Fibroblast of lung (primary cell): ENCODE results near the gene DCAF6. TPM values are rescaled to one million over a fixed set of nuclear protein-coding genes. Genes with fewer than 3 reads are reported as not detected.
A peak's percentile ranks its signal among the peaks of the same experiment; 100 is the strongest.

Experiments
- DNase-seq, 2 donors: peaks; one replicate each; pipeline versions ENCODE4 v3.0.0 to v3.0.0-alpha.2; 2010; ENCODE audit warnings: low read depth in 2 of 2
- H2AFZ ChIP-seq: 2 replicates; pipeline ENCODE4 v1.5.1; 2012; ENCODE audit warnings: low read length, control low read depth, inconsistent platforms
- H3K27ac ChIP-seq: 2 replicates; pipeline ENCODE4 v1.5.1; 2011; ENCODE audit warnings: low read length, control low read depth; ENCODE audit not compliant: insufficient read depth
- H3K27me3 ChIP-seq: 2 replicates; pipeline ENCODE4 v1.5.1; 2011; ENCODE audit warnings: mild to moderate bottlenecking, low read length; ENCODE audit not compliant: control insufficient read depth, insufficient read depth
- H3K36me3 ChIP-seq: 2 replicates; pipeline ENCODE4 v1.5.1; 2011; ENCODE audit warnings: low read length; ENCODE audit not compliant: control insufficient read depth, insufficient read depth
- H3K4me1 ChIP-seq: 2 replicates; pipeline ENCODE4 v1.5.1; 2011; ENCODE audit warnings: low read length; ENCODE audit not compliant: control insufficient read depth, insufficient read depth; ENCODE audit errors: extremely low read depth
- H3K4me2 ChIP-seq: 2 replicates; pipeline ENCODE4 v1.5.1; 2011; ENCODE audit warnings: low read length, control low read depth; ENCODE audit not compliant: insufficient read depth; ENCODE audit errors: extremely low read depth
- H3K4me3 ChIP-seq, 4 experiments: fragments of 200-600 bp in 1 of 4; sonication (generic) in 1 of 4; replicated peaks in 1 of 4; 2 replicates each; pipeline ENCODE4 v1.5.1; 2011 to 2016; ENCODE audit warnings: low read length in 4 of 4, low read depth in 3 of 4, mild to moderate bottlenecking in 3 of 4, control low read depth in 2 of 4, inconsistent platforms in 1 of 4, mixed read lengths in 1 of 4; ENCODE audit not compliant: insufficient read depth in 1 of 4; ENCODE audit errors: control extremely low read depth in 1 of 4
- H3K79me2 ChIP-seq: 2 replicates; pipeline ENCODE4 v1.5.1; 2012; ENCODE audit warnings: mild to moderate bottlenecking, low read length, inconsistent platforms; ENCODE audit not compliant: control insufficient read depth, insufficient read depth
- H3K9ac ChIP-seq: 2 replicates; pipeline ENCODE4 v1.5.1; 2011; ENCODE audit warnings: mild to moderate bottlenecking, low read length, control low read depth; ENCODE audit not compliant: insufficient read depth
- H3K9me3 ChIP-seq: 2 replicates; pipeline ENCODE4 v1.5.1; 2012; ENCODE audit warnings: low read depth, low read length; ENCODE audit not compliant: control insufficient read depth, insufficient read depth
- H4K20me1 ChIP-seq: 2 replicates; pipeline ENCODE4 v1.5.1; 2011; ENCODE audit warnings: low read length; ENCODE audit not compliant: control insufficient read depth, insufficient read depth; ENCODE audit errors: extremely low read depth
- CTCF ChIP-seq, 2 donors: IDR thresholded peaks in 1 of 2; conservative IDR thresholded peaks in 1 of 2; 1 replicate in 1 of 2; 2 replicates in 1 of 2; pipeline ENCODE4 v1.5.1; 2011 to 2012; ENCODE audit warnings: low read length in 2 of 2, control low read depth in 1 of 2, inconsistent platforms in 1 of 2, low read depth in 1 of 2, mild to moderate bottlenecking in 1 of 2
- EZH2 ChIP-seq: IDR thresholded peaks from 2 replicates; pipeline ENCODE4 v1.5.1; 2012; ENCODE audit warnings: low read length, control low read depth, mild to moderate bottlenecking; ENCODE audit errors: missing control alignments
- polyA plus RNA-seq, 2 donors: library from polyadenylated mRNA; depleted of rRNA in 1 of 2; stranded (reverse) in 1 of 2; unstranded in 1 of 2; fragments of >200 nt; gene quantifications; 2 replicates each; pipeline ENCODE4 v1.2.1, GENCODE V29; 2011 to 2012; ENCODE audit warnings: missing spikeins in 1 of 2
- total RNA-seq: library from RNA; depleted of rRNA; stranded (reverse); fragments of >200 nt; gene quantifications from 2 replicates; pipeline ENCODE4 v1.2.1, GENCODE V29; 2014

The DCAF6 gene
- total and polyA plus RNA-seq, 2 donors (not counting 1 experiment from before 2014, with no cell fraction given) = 64.4 to 143 TPM

DNA sequence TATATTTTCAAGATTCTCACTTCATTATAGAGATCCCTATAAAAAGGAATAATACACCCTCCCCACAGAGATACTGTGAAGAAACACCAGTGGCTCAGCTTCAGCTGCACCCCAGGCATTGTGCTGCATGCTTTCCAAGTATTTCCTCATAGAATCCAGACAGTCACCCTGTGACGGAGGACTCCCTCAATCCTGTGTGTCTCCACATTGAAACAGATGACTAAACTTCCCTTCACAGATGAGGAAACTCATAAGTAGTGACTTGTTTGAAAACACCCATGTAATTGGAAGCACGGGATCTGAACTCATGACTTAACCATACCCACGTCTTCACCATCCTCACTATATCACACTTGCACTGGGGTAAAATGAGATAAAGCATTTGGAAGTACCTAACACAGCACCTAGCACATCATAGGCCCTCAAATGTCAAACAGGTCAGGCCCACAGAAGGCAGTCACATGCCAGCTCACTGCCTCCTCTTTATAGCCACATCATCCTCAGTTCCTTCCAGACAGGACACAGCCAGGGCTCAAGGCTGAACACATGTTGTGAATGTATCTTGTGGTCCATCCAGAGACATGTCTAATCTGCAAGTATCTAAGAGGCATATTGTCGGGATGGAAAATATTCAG is 145.0 kb downstream of the DCAF6 start:
- Histone ChIP-seq H3K9me3 (no peaks in the 10 kb centered on the region), H3K4me1 (peaks cover 19% of the 10 kb centered on the region), H4K20me1 (no peaks in the 10 kb centered on the region), H3K4me3 (no peak overlapping the region), H3K4me2 (no peak overlapping the region), H2AFZ (no peak overlapping the region), H3K9ac (no peak overlapping the region), H3K27ac (peak overlapping the region; percentile 74), H3K27me3 (no peaks in the 10 kb centered on the region), H3K36me3 (peaks cover 3% of the 10 kb centered on the region), H3K79me2 (no peaks in the 10 kb centered on the region)
- no peak for TF ChIP-seq CTCF (conservative IDR thresholded peaks at IDR 0.05 in 1 of 2, IDR thresholded peaks at IDR 0.05 in 1 of 2; ENCODE audit: low read depth in 1 of 2, low read length in 2 of 2)
- peak; percentile 60 to 81 for DNase-seq

DNA sequence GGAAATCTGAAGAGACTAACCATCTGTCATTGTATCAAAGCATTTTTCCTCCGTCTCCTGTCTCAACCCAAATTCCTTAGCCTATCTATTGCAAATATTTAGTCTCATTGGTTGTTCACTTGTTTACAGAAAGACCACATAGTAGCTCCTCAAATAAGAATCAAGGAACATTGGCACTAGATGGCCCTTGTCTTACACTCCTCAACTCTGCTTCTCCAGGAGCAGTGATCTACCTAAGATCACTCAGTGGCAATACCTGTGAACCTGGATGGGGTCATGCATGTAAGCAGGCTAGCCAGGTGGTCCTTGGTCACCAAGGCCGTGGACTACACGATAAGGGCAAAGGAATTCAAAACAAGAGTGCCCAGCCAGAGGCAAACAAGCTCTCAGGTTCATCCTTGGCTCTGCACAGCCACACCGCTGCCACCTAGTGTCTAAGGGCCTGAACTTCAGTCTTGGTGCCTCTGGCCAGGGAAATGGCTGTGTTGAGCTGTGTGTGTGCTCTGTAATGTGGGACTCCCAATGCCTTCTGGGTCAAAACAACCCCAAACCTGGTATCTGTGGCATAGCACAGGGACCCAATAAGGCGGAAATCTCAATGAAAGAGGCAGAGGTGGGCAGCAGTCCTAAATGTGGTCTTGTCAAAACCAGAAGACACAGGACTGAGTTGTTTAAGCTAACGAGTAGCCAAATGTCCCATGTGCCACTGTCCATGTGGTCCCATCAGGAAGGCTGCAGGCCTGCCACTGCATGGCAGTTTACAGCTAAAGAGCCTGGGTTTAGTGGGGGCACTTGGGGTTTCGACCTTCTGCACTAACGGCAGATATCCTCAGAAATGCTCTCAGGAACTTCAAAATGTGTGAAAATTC is 145.8 kb downstream of the DCAF6 start:
- no peaks in the 10 kb centered on the region for H3K27me3 ChIP-seq
- TF ChIP-seq EZH2 = no peak
- TF ChIP-seq CTCF (conservative IDR thresholded peaks at IDR 0.05 in 1 of 2, IDR thresholded peaks at IDR 0.05 in 1 of 2; ENCODE audit: low read depth in 1 of 2, low read length in 2 of 2) = peak; percentile 92 to 97
- peaks cover 19% of the 10 kb centered on the region for H3K4me1 ChIP-seq
- peaks cover 3% of the 10 kb centered on the region for H3K36me3 ChIP-seq
- peak; percentile 59 to 75 for DNase-seq
- no peak overlapping the region for H3K4me3 ChIP-seq
- no peak overlapping the region for H2AFZ ChIP-seq
- H3K4me2 ChIP-seq = peak overlapping the region; percentile 1
- H4K20me1 ChIP-seq = no peaks in the 10 kb centered on the region
- H3K79me2 ChIP-seq = no peaks in the 10 kb centered on the region
- H3K27ac ChIP-seq = peak overlapping the region; percentile 74
- no peak overlapping the region for H3K9ac ChIP-seq
- no peaks in the 10 kb centered on the region for H3K9me3 ChIP-seq

GRCh38 chr1:168083456-168084325 is 147.2 kb downstream of the DCAF6 start:
- H3K79me2 ChIP-seq = no peaks in the 10 kb centered on the region
- H3K4me1 ChIP-seq = peaks cover 19% of the 10 kb centered on the region
- peaks cover 3% of the 10 kb centered on the region for H3K36me3 ChIP-seq
- no peaks in the 10 kb centered on the region for H3K27me3 ChIP-seq
- TF ChIP-seq EZH2 = no peak
- no peak for TF ChIP-seq CTCF (conservative IDR thresholded peaks at IDR 0.05 in 1 of 2, IDR thresholded peaks at IDR 0.05 in 1 of 2; ENCODE audit: low read depth in 1 of 2, low read length in 2 of 2)
- no peak overlapping the region for H2AFZ ChIP-seq
- no peak overlapping the region for H3K9ac ChIP-seq
- no peak overlapping the region for H3K4me2 ChIP-seq
- no peak for DNase-seq
- H4K20me1 ChIP-seq = no peaks in the 10 kb centered on the region
- no peak overlapping the region for H3K27ac ChIP-seq
- H3K4me3 ChIP-seq = no peak overlapping the region
- no peaks in the 10 kb centered on the region for H3K9me3 ChIP-seq
